ENCODE results near the gene SACM1L. TPM values are rescaled to one million over a fixed set of nuclear protein-coding genes. Genes with fewer than 3 reads are reported as not detected.

The SACM1L gene
- total RNA-seq, 1 donor from 2014 or later: 50.7 TPM

GRCh38 chr3:45771166-45771775, 82.1 kb downstream of the SACM1L start:
- no peak for DNase-seq

GRCh38 chr3:45771831-45772230, 82.6 kb downstream of the SACM1L start:
- DNase-seq: no peak

- no peak for DNase-seq
Observed at GRCh38 chr3:45772341-45773035, 83.3 kb downstream of the SACM1L start.

GRCh38 chr3:45773072-45773471, 83.9 kb downstream of the SACM1L start:
- no peak for DNase-seq

GRCh38 chr3:45773714-45774449, 84.7 kb downstream of the SACM1L start:
- no peak for DNase-seq

GRCh38 chr3:45774581-45775521, 85.7 kb downstream of the SACM1L start:
- DNase-seq: no peak

GRCh38 chr3:45775571-45776300, 86.5 kb downstream of the SACM1L start:
- DNase-seq: no peak

GRCh38 chr3:45776301-45776595, 87.1 kb downstream of the SACM1L start:
- no peak for DNase-seq

- no peak for DNase-seq
Observed at GRCh38 chr3:45776611-45777010, 87.4 kb downstream of the SACM1L start.

- DNase-seq: no peak
Observed at GRCh38 chr3:45777111-45777745, 88.0 kb downstream of the SACM1L start.

GRCh38 chr3:45777746-45778386, 88.7 kb downstream of the SACM1L start:
- DNase-seq: no peak

- no peak for DNase-seq
Observed at GRCh38 chr3:45778761-45779201, 89.6 kb downstream of the SACM1L start.

- DNase-seq: no peak
Observed at GRCh38 chr3:45779746-45780735, 90.8 kb downstream of the SACM1L start.

- DNase-seq: no peak
Observed at GRCh38 chr3:45781271-45781670, 92.1 kb downstream of the SACM1L start.

GRCh38 chr3:45781841-45782240, 92.6 kb downstream of the SACM1L start:
- no peak for DNase-seq

GRCh38 chr3:45782381-45782780, 93.2 kb downstream of the SACM1L start:
- no peak for DNase-seq

- no peak for DNase-seq
Observed at GRCh38 chr3:45783667-45784066, 94.5 kb downstream of the SACM1L start.

- DNase-seq: no peak
Observed at GRCh38 chr3:45785605-45786150, 96.5 kb downstream of the SACM1L start.
